GM12891 (cell line): ENCODE results near the gene STK39.

ENCODE experiments used
- POLR2A ChIP-seq: IDR thresholded peaks from 2 replicates; pipeline ENCODE4 v1.6.1; 2011; ENCODE audit warnings: low read depth, low read length, control low read depth
- POLR2AphosphoS5 ChIP-seq: IDR thresholded peaks from 2 replicates; pipeline ENCODE4 v1.6.1; 2011; ENCODE audit warnings: low read depth, low read length, control low read depth
- TAF1 ChIP-seq: IDR thresholded peaks from 2 replicates; pipeline ENCODE4 v1.6.1; 2011; ENCODE audit warnings: low read depth, low read length, control low read depth

GRCh38 chr2:168233166-168233565 lies 14.2 kb downstream of the STK39 start:
- TF ChIP-seq POLR2A (no peak), TAF1 (no peak), POLR2AphosphoS5 (no peak)
